ENCODE measurements around the gene ZNF782. TPM values are rescaled to one million over a fixed set of nuclear protein-coding genes. Genes with fewer than 3 reads are reported as not detected.

ZNF782 gene
- 12.3 TPM for total RNA-seq

GRCh38 chr9:96853781-96854650, at the start of gene ZNF782:
TSS of gene ZNF782 (minus strand) at chr9:96854514. CDS start at chr9:96851961, 2,553 bp downstream.

Other genes with a start within 250 kb of the ZNF782 start
- gene CDC14B, start 234.7 kb downstream of the ZNF782 start, total RNA-seq, result 30.2 TPM
- 11.6 TPM for gene PRXL2C, start 199.2 kb downstream of the ZNF782 start, total RNA-seq
- gene ZNF510, start 76.4 kb downstream of the ZNF782 start, total RNA-seq, result 27.6 TPM
- gene NUTM2G, start 74.3 kb upstream of the ZNF782 start, total RNA-seq, result not detected
- gene CTSV, start 184.6 kb upstream of the ZNF782 start, total RNA-seq, result 4.4 TPM

Data from metanephros (tissue), 1 donor.